Neuronal stem cell (in vitro differentiated cells): ENCODE results near the gene MLLT3.
A peak's percentile ranks its signal among the peaks of the same experiment; 100 is the strongest.

Experiments used
- DNase-seq: peaks from one replicate; pipeline ENCODE4 v3.0.0-alpha.2; 2013; ENCODE audit warnings: low spot score
- H2AFZ ChIP-seq: one replicate; pipeline ENCODE4 v1.6.1; 2013; ENCODE audit warnings: mild to moderate bottlenecking, low read length, inconsistent platforms
- H2AK5ac ChIP-seq: 2 replicates; pipeline ENCODE4 v1.6.1; 2013; ENCODE audit warnings: low read depth, mild to moderate bottlenecking, inconsistent platforms, low read length, moderate library complexity, mixed read lengths
- H2BK120ac ChIP-seq: 2 replicates; pipeline ENCODE4 v1.6.1; 2013; ENCODE audit warnings: low read depth, mild to moderate bottlenecking, inconsistent platforms, low read length, moderate library complexity, mixed read lengths
- H2BK12ac ChIP-seq: one replicate; pipeline ENCODE4 v1.6.1; 2013; ENCODE audit warnings: low read length, inconsistent platforms
- H2BK15ac ChIP-seq: 2 replicates; pipeline ENCODE4 v1.6.1; 2013; ENCODE audit warnings: mild to moderate bottlenecking, low read length, inconsistent platforms, mixed read lengths
- H2BK5ac ChIP-seq: one replicate; pipeline ENCODE4 v1.6.1; 2013; ENCODE audit warnings: inconsistent platforms, mild to moderate bottlenecking, low read length, moderate library complexity
- H3K14ac ChIP-seq: one replicate; pipeline ENCODE4 v1.6.1; 2013; ENCODE audit warnings: low read length, inconsistent platforms
- H3K18ac ChIP-seq: 2 replicates; pipeline ENCODE4 v1.6.1; 2013; ENCODE audit warnings: low read length, inconsistent platforms
- H3K23ac ChIP-seq: 2 replicates; pipeline ENCODE4 v1.6.1; 2013; ENCODE audit warnings: low read depth, mild to moderate bottlenecking, mixed read lengths, low read length, inconsistent platforms; ENCODE audit not compliant: poor library complexity
- H3K27ac ChIP-seq: replicated peaks from 3 replicates; pipeline ENCODE4 v1.5.1; 2013; ENCODE audit warnings: low read length, inconsistent platforms
- H3K27me3 ChIP-seq, 3 experiments: 2 replicates each; pipeline ENCODE4 v1.6.1; 2013; ENCODE audit warnings: low read length in 3 of 3, mild to moderate bottlenecking in 2 of 3, inconsistent platforms in 1 of 3, low read depth in 1 of 3, mixed read lengths in 1 of 3, moderate library complexity in 1 of 3; ENCODE audit not compliant: control insufficient read depth in 3 of 3, insufficient read depth in 3 of 3
- H3K36me3 ChIP-seq, 2 donors: replicated peaks in 1 of 2; 2 replicates each; pipeline ENCODE4 v1.6.1; 2013; ENCODE audit warnings: low read length in 2 of 2; ENCODE audit not compliant: control insufficient read depth in 2 of 2, insufficient read depth in 2 of 2
- H3K4ac ChIP-seq: 2 replicates; pipeline ENCODE4 v1.6.1; 2013; ENCODE audit warnings: inconsistent platforms, mild to moderate bottlenecking, low read length, moderate library complexity
- H3K4me1 ChIP-seq, 2 donors: 1 replicate in 1 of 2; 2 replicates in 1 of 2; pipeline ENCODE4 v1.6.1; 2013; ENCODE audit warnings: low read length in 2 of 2, low read depth in 1 of 2; ENCODE audit not compliant: control insufficient read depth in 2 of 2, insufficient read depth in 1 of 2
- H3K4me2 ChIP-seq: one replicate; pipeline ENCODE4 v1.6.1; 2013; ENCODE audit warnings: mild to moderate bottlenecking, low read length, inconsistent platforms; ENCODE audit not compliant: insufficient read depth, poor library complexity, severe bottlenecking
- H3K4me3 ChIP-seq, 2 donors: 2 replicates each; pipeline ENCODE4 v1.5.1; 2013; ENCODE audit warnings: low read length in 2 of 2, mild to moderate bottlenecking in 2 of 2, inconsistent platforms in 1 of 2, moderate library complexity in 1 of 2
- H3K79me1 ChIP-seq: one replicate; pipeline ENCODE4 v1.6.1; 2013; ENCODE audit warnings: low read depth, mild to moderate bottlenecking, inconsistent platforms, low read length, moderate library complexity
- H3K9ac ChIP-seq: one replicate; pipeline ENCODE4 v1.6.1; 2013; ENCODE audit warnings: mild to moderate bottlenecking, low read depth, low read length, inconsistent platforms; ENCODE audit not compliant: poor library complexity
- H3K9me3 ChIP-seq, 2 donors: replicated peaks in 1 of 2; 2 replicates each; pipeline versions ENCODE3 to v1.6.1; 2013; ENCODE audit warnings: low read length in 2 of 2, mild to moderate bottlenecking in 2 of 2, inconsistent platforms in 1 of 2, low read depth in 1 of 2, mixed read lengths in 1 of 2, moderate library complexity in 1 of 2; ENCODE audit not compliant: control insufficient read depth in 2 of 2, insufficient read depth in 1 of 2
- H4K8ac ChIP-seq: one replicate; pipeline ENCODE4 v1.6.1; 2013; ENCODE audit warnings: low read depth, mild to moderate bottlenecking, inconsistent platforms, low read length, moderate library complexity
- H4K91ac ChIP-seq: one replicate; pipeline ENCODE4 v1.6.1; 2013; ENCODE audit warnings: low read length, low read depth, mild to moderate bottlenecking, inconsistent platforms; ENCODE audit not compliant: poor library complexity
- WGBS, 2 donors: extraction: QIAGEN DNeasy Blood & Tissue Kit; methylation state at CpG; one replicate each; pipeline ENCODE4 v1.1.7; 2013; ENCODE audit warnings: missing lambda C conversion rate in 2 of 2, mixed read lengths in 1 of 2; ENCODE audit not compliant: insufficient read length in 2 of 2, insufficient replicate concordance in 1 of 2; ENCODE audit errors: extremely low coverage in 2 of 2; 5-methylcytosine and 5-hydroxymethylcytosine counted together

Gene MLLT3

DNA sequence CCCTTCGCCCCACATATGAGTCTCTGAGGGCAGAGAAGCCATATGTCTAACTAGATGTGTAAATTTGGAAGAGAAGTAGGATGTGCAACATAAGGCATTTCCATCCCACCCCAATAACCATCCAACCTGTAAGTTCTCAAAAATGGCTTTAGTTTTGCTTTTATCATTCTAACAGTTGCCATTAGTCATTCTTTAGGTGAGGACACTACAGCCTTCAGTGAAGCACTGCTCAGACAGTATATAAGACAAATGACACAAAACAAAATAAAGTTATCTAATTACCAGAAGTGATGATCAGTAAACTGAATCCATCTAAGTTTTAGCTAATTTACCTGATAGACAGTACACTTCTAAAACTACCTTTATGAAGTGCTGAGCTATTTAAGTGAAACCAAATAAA, 23.9 kb downstream of the MLLT3 start:
- Histone ChIP-seq H2BK120ac (no peak overlapping the region), H2AK5ac (no peak overlapping the region), H3K4me1 (peaks cover 3 to 4% of the 10 kb centered on the region in 2 donors), H3K14ac (no peak overlapping the region), H3K18ac (no peak overlapping the region), H3K27me3 (no peaks in the 10 kb centered on the region), H3K9ac (no peak overlapping the region), H3K79me1 (no peaks in the 10 kb centered on the region), H2BK5ac (no peak overlapping the region), H3K9me3 (no peaks in the 10 kb centered on the region), H4K91ac (no peak overlapping the region), H3K4me3 (no peak overlapping the region), H3K23ac (no peak overlapping the region), H2BK15ac (no peak overlapping the region), H2AFZ (no peak overlapping the region), H4K8ac (no peak overlapping the region), H3K4me2 (no peak overlapping the region), H3K4ac (no peak overlapping the region), H3K27ac (no peak overlapping the region), H2BK12ac (no peak overlapping the region), H3K36me3 (no peaks in the 10 kb centered on the region)
- DNase-seq, result no peak
- 100% methylated on average over 1 of the region's 1 CpG for WGBS, 2 donors

GRCh38 chr9:20597862-20598261, 24.4 kb downstream of the MLLT3 start:
- Histone ChIP-seq H3K27ac (no peak overlapping the region), H2BK15ac (no peak overlapping the region), H2BK12ac (no peak overlapping the region), H3K4me2 (no peak overlapping the region), H4K8ac (no peak overlapping the region), H3K18ac (no peak overlapping the region), H3K4me1 (peaks cover 3 to 4% of the 10 kb centered on the region in 2 donors), H3K36me3 (no peaks in the 10 kb centered on the region), H2BK120ac (no peak overlapping the region), H3K4ac (no peak overlapping the region), H3K23ac (no peak overlapping the region), H3K9me3 (no peaks in the 10 kb centered on the region), H3K4me3 (no peak overlapping the region), H2AFZ (no peak overlapping the region), H3K9ac (no peak overlapping the region), H3K79me1 (no peaks in the 10 kb centered on the region), H3K14ac (no peak overlapping the region), H4K91ac (no peak overlapping the region), H2BK5ac (no peak overlapping the region), H2AK5ac (no peak overlapping the region), H3K27me3 (no peaks in the 10 kb centered on the region)
- DNase-seq, result no peak

DNA sequence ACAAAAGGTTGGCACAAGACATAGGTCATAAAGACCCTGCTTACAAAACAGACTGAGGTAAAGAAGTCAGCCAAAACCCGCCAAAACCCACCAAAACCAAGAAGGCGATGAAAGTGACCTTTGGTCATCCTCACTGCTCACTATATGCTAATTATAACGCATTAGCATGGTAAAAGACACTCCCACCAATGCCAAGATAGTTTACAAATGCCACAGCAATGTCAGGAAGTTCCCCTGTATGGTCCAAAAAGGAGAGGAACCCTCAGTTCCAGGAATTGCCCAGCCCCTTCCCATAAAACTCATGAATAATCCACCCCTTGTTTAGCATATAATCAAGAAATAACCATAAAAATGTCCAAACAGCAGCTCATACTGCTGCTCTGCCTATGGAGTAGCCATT, 27.7 kb downstream of the MLLT3 start:
- Histone ChIP-seq H3K18ac (no peak overlapping the region), H2AFZ (no peak overlapping the region), H3K27me3 (no peaks in the 10 kb centered on the region), H3K9ac (no peak overlapping the region), H2BK15ac (no peak overlapping the region), H4K8ac (no peak overlapping the region), H2AK5ac (no peak overlapping the region), H3K36me3 (no peaks in the 10 kb centered on the region), H3K23ac (no peak overlapping the region), H4K91ac (no peak overlapping the region), H3K4ac (no peak overlapping the region), H3K9me3 (peaks cover 0 to 4% of the 10 kb centered on the region in 2 donors), H2BK5ac (no peak overlapping the region), H3K14ac (no peak overlapping the region), H2BK12ac (no peak overlapping the region), H3K79me1 (no peaks in the 10 kb centered on the region), H3K4me3 (no peak overlapping the region), H2BK120ac (no peak overlapping the region), H3K4me1 (peaks cover 0 to 2% of the 10 kb centered on the region in 2 donors), H3K4me2 (no peak overlapping the region), H3K27ac (no peak overlapping the region)
- no peak for DNase-seq
- no CpG with 5 or more reads among the region's 3 CpGs for WGBS, 2 donors

DNA sequence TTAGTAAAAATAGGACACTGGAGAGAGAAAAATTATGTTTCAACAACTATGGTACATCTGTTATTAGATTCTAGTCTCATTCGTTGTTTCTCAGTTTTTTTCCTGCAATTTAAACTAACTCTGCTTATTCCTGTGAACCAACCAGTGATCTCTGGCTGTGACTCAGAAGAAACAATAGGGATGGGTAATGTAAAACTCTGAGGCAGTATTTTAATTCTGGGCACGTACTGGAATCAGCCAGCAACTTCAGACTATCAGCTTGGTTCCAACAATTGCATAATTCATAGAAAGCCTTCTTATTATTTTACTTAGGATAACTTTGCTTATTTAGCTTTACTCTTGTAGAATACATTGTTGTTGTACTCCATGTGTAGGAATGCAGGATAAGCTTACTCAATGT, 28.8 kb downstream of the MLLT3 start:
- no peak overlapping the region for H3K9ac ChIP-seq
- no peak overlapping the region for H2BK12ac ChIP-seq
- no CpG with 5 or more reads among the region's 2 CpGs for WGBS, 2 donors
- H4K91ac ChIP-seq, result no peak overlapping the region
- H3K23ac ChIP-seq, result no peak overlapping the region
- no peak overlapping the region for H3K27ac ChIP-seq
- peaks cover 0 to 4% of the 10 kb centered on the region in 2 donors for H3K9me3 ChIP-seq
- H2AK5ac ChIP-seq, result no peak overlapping the region
- H3K36me3 ChIP-seq, result no peaks in the 10 kb centered on the region
- H2AFZ ChIP-seq, result no peak overlapping the region
- no peak overlapping the region for H3K18ac ChIP-seq
- H3K4me3 ChIP-seq, result no peak overlapping the region
- no peaks in the 10 kb centered on the region for H3K27me3 ChIP-seq
- H3K4me1 ChIP-seq, result peaks cover 0 to 2% of the 10 kb centered on the region in 2 donors
- no peak for DNase-seq
- H3K4me2 ChIP-seq, result no peak overlapping the region
- H2BK5ac ChIP-seq, result no peak overlapping the region
- H3K4ac ChIP-seq, result no peak overlapping the region
- no peaks in the 10 kb centered on the region for H3K79me1 ChIP-seq
- H3K14ac ChIP-seq, result no peak overlapping the region
- peak overlapping the region; percentile 17 for H4K8ac ChIP-seq
- no peak overlapping the region for H2BK15ac ChIP-seq
- H2BK120ac ChIP-seq, result no peak overlapping the region
